K562 (cell line): ENCODE results near the gene CDC42EP2. TPM values are rescaled to one million over a fixed set of nuclear protein-coding genes. Genes with fewer than 3 reads are reported as not detected.

Experiments used
- ATAC-seq: fragments of 200-7000 bp; cut with Tn5 transposase; 3 replicates; pipeline ENCODE4 v1.9.1; 2020; ENCODE audit warnings: moderate library complexity
- BruUV-seq: library from RNA; stranded (reverse); fragments of 400-500 nt; replicated peaks from 2 replicates; lab custom pipeline; 2021; lab: Mats Ljungman, UMichigan
- CTCF ChIA-PET: fragments of 300-600 bp; formaldehyde crosslinking; extraction: SDS; loops from one replicate; lab custom pipeline; 2021; ENCODE audit warnings: low intra/inter-chr PET ratio; lab: Yijun Ruan, JAX
- POLR2A ChIA-PET: fragments of 300-600, 350-650 bp; sonication (Branson Sonifier 250); formaldehyde crosslinking; extraction: SDS; loops from one replicate; lab custom pipeline; 2021; ENCODE audit warnings: antibody characterized with exemption, inconsistent platforms; lab: Yijun Ruan, JAX
- DNase-seq, 4 experiments: peaks; one replicate each; pipeline versions ENCODE4 v3.0.0 to v3.0.0-alpha.2; 2011 to 2018; ENCODE audit warnings: low spot score in 3 of 4, mixed read lengths in 3 of 4; ENCODE audit errors: extremely low read depth in 1 of 4
- FAIRE-seq: peaks from 2 replicates; lab custom pipeline; 2011; peaks lifted over from hg19 to GRCh38; lab: Jason Lieb, UNC
- H2AFZ ChIP-seq: 2 replicates; pipeline ENCODE4 v1.6.0; 2011; ENCODE audit warnings: low read depth, low read length, control low read depth, inconsistent platforms
- H3K27ac ChIP-seq: fragments of 200-600 bp; 3 replicates; pipeline ENCODE4 v1.8.0; 2011; ENCODE audit warnings: low read depth, mild to moderate bottlenecking, control low read depth, inconsistent platforms, low read length, moderate library complexity, mixed read lengths; ENCODE audit errors: extremely low read depth
- H3K27me3 ChIP-seq, 2 experiments: fragments of 300-600 bp in 1 of 2; 2 replicates in 1 of 2; 3 replicates in 1 of 2; pipeline versions ENCODE4 v1.6.0 to v1.8.0; 2011; ENCODE audit warnings: inconsistent platforms in 2 of 2, low read length in 2 of 2, mild to moderate bottlenecking in 1 of 2, mixed read lengths in 1 of 2, moderate library complexity in 1 of 2; ENCODE audit not compliant: control insufficient read depth in 2 of 2, insufficient read depth in 2 of 2
- H3K36me3 ChIP-seq: fragments of 300-600 bp; 3 replicates; pipeline ENCODE4 v1.8.0; 2011; ENCODE audit warnings: mild to moderate bottlenecking, low read length, inconsistent platforms; ENCODE audit not compliant: control insufficient read depth, insufficient read depth
- H3K4me1 ChIP-seq, 2 experiments: fragments of 200-600 bp in 1 of 2; replicated peaks in 1 of 2; 2 replicates in 1 of 2; 3 replicates in 1 of 2; pipeline versions ENCODE4 v1.5.1 to v1.8.0; 2011; ENCODE audit warnings: inconsistent platforms in 2 of 2, low read length in 2 of 2, mild to moderate bottlenecking in 1 of 2, mixed read lengths in 1 of 2, moderate library complexity in 1 of 2; ENCODE audit not compliant: control insufficient read depth in 2 of 2, insufficient read depth in 2 of 2
- H3K4me2 ChIP-seq: 2 replicates; pipeline ENCODE4 v1.6.1; 2011; ENCODE audit warnings: low read length, control low read depth, inconsistent platforms, mixed read lengths; ENCODE audit not compliant: insufficient read depth
- H3K4me3 ChIP-seq: fragments of 200-600 bp; sonication (generic), shearing (Covaris generic); 2 replicates; pipeline ENCODE4 v1.5.1; 2016; ENCODE audit warnings: control low read depth, inconsistent platforms
- H3K79me2 ChIP-seq: fragments of 200-600 bp; 3 replicates; pipeline ENCODE4 v1.8.0; 2011; ENCODE audit warnings: low read length, inconsistent platforms; ENCODE audit not compliant: control insufficient read depth, insufficient read depth
- H3K9ac ChIP-seq, 2 experiments: 2 replicates each; pipeline versions ENCODE4 v1.6.0 to v1.6.1; 2011; ENCODE audit warnings: low read depth in 2 of 2, low read length in 2 of 2, control low read depth in 1 of 2, inconsistent platforms in 1 of 2, mild to moderate bottlenecking in 1 of 2, mixed read lengths in 1 of 2; ENCODE audit not compliant: insufficient read depth in 1 of 2
- H3K9me1 ChIP-seq: one replicate; pipeline ENCODE4 v1.6.0; 2011; ENCODE audit warnings: inconsistent platforms, mild to moderate bottlenecking, low read length, moderate library complexity; ENCODE audit not compliant: control insufficient read depth, insufficient read depth
- H3K9me3 ChIP-seq: replicated peaks from 2 replicates; pipeline ENCODE4 v1.5.1; 2011; ENCODE audit warnings: low read depth, low read length, inconsistent platforms; ENCODE audit not compliant: control insufficient read depth, insufficient read depth
- H4K20me1 ChIP-seq: replicated peaks from 2 replicates; pipeline ENCODE4 v1.6.1; 2011; ENCODE audit warnings: low read length, inconsistent platforms, mixed read lengths; ENCODE audit not compliant: control insufficient read depth, insufficient read depth
- CREB1 ChIP-seq, 2 experiments: sonication (generic) in 1 of 2; formaldehyde crosslinking in 1 of 2; IDR thresholded peaks; 2 replicates each; pipeline versions ENCODE4 v1.6.1 to v1.8.0; 2012 to 2022; ENCODE audit warnings: inconsistent platforms in 1 of 2, mild to moderate bottlenecking in 1 of 2, missing genetic modification reagents in 1 of 2, moderate library complexity in 1 of 2
- SRSF1 ChIP-seq: fragments of 200-400 bp; formaldehyde crosslinking; IDR thresholded peaks from 2 replicates; pipeline ENCODE4 v1.6.1; 2017; ENCODE audit warnings: mild to moderate bottlenecking, low read depth, low read length, moderate library complexity
- ZC3H8 ChIP-seq: fragments of 450-650 bp; IDR thresholded peaks from 2 replicates; pipeline ENCODE4 v1.6.1; 2017
- ZKSCAN8 ChIP-seq: fragments of 200-800 bp; sonication (Bioruptor generic); IDR thresholded peaks from 2 replicates; pipeline ENCODE4 v1.6.1; 2016; ENCODE audit warnings: missing genetic modification characterization, missing compliant biosample characterization
- ZNF436 ChIP-seq: fragments of 250-450, 450-650 bp; sonication (Bioruptor Pico); formaldehyde crosslinking; IDR thresholded peaks from 2 replicates; pipeline ENCODE4 v1.7.0; 2020; ENCODE audit warnings: mild to moderate bottlenecking
- ZNF561 ChIP-seq: fragments of 450-650 bp; formaldehyde crosslinking; conservative IDR thresholded peaks from 2 replicates; pipeline ENCODE4 v1.4.0; 2020; ENCODE audit warnings: mild to moderate bottlenecking, moderate library complexity
- WGBS: fragments of 100-300 bp; shearing (Covaris generic); methylation state at CpG from one replicate; pipeline ENCODE4 v1.1.6; 2016; ENCODE audit warnings: low coverage, mixed read lengths; ENCODE audit not compliant: insufficient coverage; ENCODE audit errors: missing lambda C conversion rate; 5-methylcytosine and 5-hydroxymethylcytosine counted together
- in situ Hi-C: fragments of 300-500 bp; cut with MboI; formaldehyde crosslinking; loops from 4 replicates; pipeline ENCODE4 v1.15.0; 2018; ENCODE audit warnings: inconsistent platforms, mixed read lengths
- intact Hi-C: fragments of 100-400 bp; cut with micrococcal nuclease; formaldehyde crosslinking; loops from 2 replicates; pipeline ENCODE4 v1.14.2; 2022
- polyA plus RNA-seq, 8 experiments: library from polyadenylated mRNA; depleted of rRNA in 4 of 8; stranded (reverse) in 5 of 8; unstranded in 3 of 8; fragments of >200 nt; fragmentation: Nextera tagmentation in 2 of 8; fragmentation: Illumina TruSeq in 1 of 8; extraction: Ambion mirVana in 2 of 8; extraction: Trizol in 1 of 8; gene quantifications; 2 replicates each; pipeline versions ENCODE4 v1.2.1 to v1.2.3, GENCODE V29; 2011 to 2014; ENCODE audit warnings: inconsistent platforms in 1 of 8, missing spikeins in 1 of 8
- total RNA-seq, 7 experiments: library from RNA; depleted of rRNA in 6 of 7; stranded (reverse); fragments of >200 nt in 6 of 7; fragmentation: Illumina TruSeq in 2 of 7; extraction: Trizol in 2 of 7; gene quantifications; 2 replicates each; pipeline versions ENCODE4 v1.2.1 to v1.2.3, GENCODE V29; 2011 to 2021; ENCODE audit warnings: low replicate concordance in 1 of 7
- TF ChIP-seq, protein P1 (sequence below), 2 experiments: fragments of 450-650 bp in 1 of 2; sonication (generic) in 1 of 2; formaldehyde crosslinking in 1 of 2; IDR thresholded peaks in 1 of 2; conservative IDR thresholded peaks in 1 of 2; 2 replicates each; pipeline versions ENCODE4 v1.6.1 to v1.8.1; 2016 to 2023; ENCODE audit warnings: mild to moderate bottlenecking in 2 of 2, moderate library complexity in 2 of 2, inconsistent platforms in 1 of 2, missing genetic modification reagents in 1 of 2
- TF ChIP-seq, protein P2 (sequence below): IDR thresholded peaks from 2 replicates; pipeline ENCODE4 v1.6.1; 2016; ENCODE audit warnings: missing genetic modification characterization, missing compliant biosample characterization

Gene CDC42EP2
- total and polyA plus RNA-seq, 9 of the 15 experiments (the other 6 are each of a cell fraction or from before 2014, with no cell fraction given), result 0.27 to 3.5 (median 0.83) TPM; not detected in 1

DNA sequence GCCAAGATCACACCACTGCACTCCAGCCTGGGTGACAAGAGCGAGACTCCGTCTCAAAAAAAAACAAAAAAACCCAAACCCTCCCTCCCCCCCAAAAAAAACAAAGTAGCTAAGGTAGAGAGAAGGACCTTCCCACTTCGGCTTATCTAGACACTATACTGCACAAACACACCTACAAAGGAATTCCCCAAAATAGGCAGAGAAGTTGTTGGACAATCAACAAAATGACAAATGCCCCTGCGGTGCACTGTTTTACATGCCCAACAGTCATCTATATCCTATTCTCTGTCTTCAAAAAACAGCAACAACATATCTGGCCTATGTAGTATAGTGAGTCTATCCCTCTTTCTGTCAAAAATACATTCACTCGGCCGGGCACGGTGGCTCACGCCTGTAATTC lies 12.4 kb downstream of the CDC42EP2 start (continued):
- TF ChIP-seq, protein P1, sequence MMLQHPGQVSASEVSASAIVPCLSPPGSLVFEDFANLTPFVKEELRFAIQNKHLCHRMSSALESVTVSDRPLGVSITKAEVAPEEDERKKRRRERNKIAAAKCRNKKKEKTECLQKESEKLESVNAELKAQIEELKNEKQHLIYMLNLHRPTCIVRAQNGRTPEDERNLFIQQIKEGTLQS (IDR thresholded peaks at IDR 0.05), result no peak
- TF ChIP-seq, protein P1 (CRISPR knock-in tag; conservative IDR thresholded peaks at IDR 0.05), result no peak
- TF ChIP-seq SRSF1, result no peak

DNA sequence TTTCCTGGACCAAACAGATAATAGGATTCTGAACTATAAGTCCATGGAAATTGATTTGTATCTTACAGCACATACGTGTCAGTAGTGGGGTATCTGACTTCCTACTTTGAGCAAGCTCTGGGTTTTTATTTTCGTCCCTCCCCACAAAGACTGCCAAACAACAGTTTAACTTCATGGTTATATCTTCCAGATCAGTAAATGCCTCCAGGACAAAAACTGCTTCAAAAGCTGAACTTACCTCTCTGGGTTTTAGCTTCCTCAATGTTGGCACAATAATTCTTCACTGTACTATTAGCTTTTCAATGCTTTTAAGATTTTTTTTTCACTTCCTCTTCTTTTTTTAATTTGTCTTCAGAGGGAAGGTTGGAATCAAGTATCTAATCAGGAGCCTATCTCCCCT lies 14.8 kb downstream of the CDC42EP2 start:
- Histone ChIP-seq H3K9me3 (no peaks in the 10 kb centered on the region), H3K4me1 (peaks cover 8 to 10% of the 10 kb centered on the region in 2 experiments; a peak in 4 of 5 replicates), H3K9me1 (no peaks in the 10 kb centered on the region), H3K36me3 (no peaks in the 10 kb centered on the region), H3K4me3 (no peak overlapping the region), H3K4me2 (peak overlapping the region; percentile 24; the same call in 1 of the 2 replicates), H3K27ac (no peak overlapping the region; the same call in 1 of the 3 replicates), H2AFZ (peak overlapping the region; percentile 89), H3K27me3 (no peaks in the 10 kb centered on the region), H3K9ac (peak overlapping the region in 1 of 2 experiments; percentile 44; a peak in 2 of 4 replicates), H3K79me2 (peaks cover 11% of the 10 kb centered on the region), H4K20me1 (no peaks in the 10 kb centered on the region)
- POLR2A ChIA-PET, result interaction anchor here (0.7 to 8.2 kb wide), 15 partner anchors 9 to 212 kb away, joined by 3 to 119 read pairs (median 3); partner anchors contain the start of gene MALAT1
- intact Hi-C loops (no loop called here), in situ Hi-C loops (no loop called here)
- 5% methylated on average over 2 of the region's 2 CpGs for WGBS
- FAIRE-seq, result no peak
- no peak for ATAC-seq
- DNase-seq, result no peak
- BruUV-seq, result TSS peak; percentile 81
- CTCF ChIA-PET, result interaction anchor here (0.8 to 2.2 kb wide), 4 partner anchors 13 to 219 kb away, joined by 6 to 26 read pairs (median 6); no protein-coding TSS in a partner anchor
- TF ChIP-seq ZKSCAN8 (CRISPR knock-in tag), result 0 out of 2 replicates have a peak, but pooled peaks have one; percentile 22
- TF ChIP-seq ZC3H8, result no peak
- no peak for TF ChIP-seq CREB1 (IDR thresholded peaks at IDR 0.05)
- no peak for TF ChIP-seq CREB1 (CRISPR knock-in tag; IDR thresholded peaks at IDR 0.05)
- TF ChIP-seq ZNF561, result no peak
- TF ChIP-seq, protein P2, sequence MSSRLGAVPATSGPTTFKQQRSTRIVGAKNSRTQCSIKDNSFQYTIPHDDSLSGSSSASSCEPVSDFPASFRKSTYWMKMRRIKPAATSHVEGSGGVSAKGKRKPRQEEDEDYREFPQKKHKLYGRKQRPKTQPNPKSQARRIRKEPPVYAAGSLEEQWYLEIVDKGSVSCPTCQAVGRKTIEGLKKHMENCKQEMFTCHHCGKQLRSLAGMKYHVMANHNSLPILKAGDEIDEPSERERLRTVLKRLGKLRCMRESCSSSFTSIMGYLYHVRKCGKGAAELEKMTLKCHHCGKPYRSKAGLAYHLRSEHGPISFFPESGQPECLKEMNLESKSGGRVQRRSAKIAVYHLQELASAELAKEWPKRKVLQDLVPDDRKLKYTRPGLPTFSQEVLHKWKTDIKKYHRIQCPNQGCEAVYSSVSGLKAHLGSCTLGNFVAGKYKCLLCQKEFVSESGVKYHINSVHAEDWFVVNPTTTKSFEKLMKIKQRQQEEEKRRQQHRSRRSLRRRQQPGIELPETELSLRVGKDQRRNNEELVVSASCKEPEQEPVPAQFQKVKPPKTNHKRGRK (tag), result peak; percentile 65
- TF ChIP-seq ZNF436 (CRISPR knock-in tag), result no peak
